Astrocyte (in vitro differentiated cells and primary cell): ENCODE measurements around the gene CIAPIN1.

Experiments used
- CTCF ChIP-seq: IDR thresholded peaks from 2 replicates; pipeline ENCODE4 v1.5.1; 2011; ENCODE audit warnings: low read depth, mild to moderate bottlenecking, inconsistent platforms, low read length, moderate library complexity; ENCODE audit not compliant: insufficient read depth
- EZH2 ChIP-seq: IDR thresholded peaks from 2 replicates; pipeline ENCODE4 v1.6.1; 2012; ENCODE audit warnings: mild to moderate bottlenecking, low read length, inconsistent platforms; ENCODE audit not compliant: insufficient read depth

DNA sequence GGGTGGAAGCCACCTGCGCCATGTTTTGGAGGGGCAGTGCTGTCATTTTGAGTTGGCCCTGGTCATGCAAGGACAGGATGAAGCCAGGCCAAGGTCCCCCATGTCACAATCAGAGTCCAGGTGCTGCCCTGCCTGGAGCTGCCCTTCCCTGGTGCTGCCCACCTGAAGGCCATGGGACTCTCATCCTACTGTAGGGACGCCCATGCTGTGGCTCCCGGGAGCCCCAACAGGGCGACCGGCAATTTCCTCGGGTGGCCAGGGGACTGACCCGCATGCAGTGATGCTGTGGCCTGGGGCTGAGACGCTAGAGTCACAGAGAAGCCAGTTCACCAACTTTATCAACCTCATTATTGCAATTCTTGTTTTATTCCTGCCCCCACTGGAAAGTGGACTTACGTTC is 34.6 kb downstream of the CIAPIN1 start:
- TF ChIP-seq EZH2 (no peak), CTCF (no peak)
